Ramos (cell line): ENCODE measurements around the gene NPR2.

Experiments used
- in situ Hi-C: fragments of 300-500 bp; cut with MboI; formaldehyde crosslinking; loops from one replicate; pipeline ENCODE4 v1.14.3; 2022; ENCODE audit warnings: low sequenced_read_pairs; ENCODE audit not compliant: unreplicated experiment

The NPR2 gene

GRCh38 chr9:35760651-35761050 is 30.7 kb upstream of the NPR2 start:
- in situ Hi-C loops = no loop called here

GRCh38 chr9:35763181-35763580 is 28.2 kb upstream of the NPR2 start:
- in situ Hi-C loops = no loop called here

GRCh38 chr9:35763803-35764202 is 27.6 kb upstream of the NPR2 start:
- in situ Hi-C loops = no loop called here

GRCh38 chr9:35766997-35767396 is 24.4 kb upstream of the NPR2 start:
- in situ Hi-C loops = no loop called here

- in situ Hi-C loops = no loop called here
Observed at GRCh38 chr9:35767458-35767857, 23.9 kb upstream of the NPR2 start.

- in situ Hi-C loops = no loop called here
Observed at GRCh38 chr9:35769763-35770162, 21.6 kb upstream of the NPR2 start.

- in situ Hi-C loops = no loop called here
Observed at GRCh38 chr9:35771075-35771433, 20.3 kb upstream of the NPR2 start.

GRCh38 chr9:35771534-35771933 is 19.9 kb upstream of the NPR2 start:
- in situ Hi-C loops = no loop called here

- in situ Hi-C loops = no loop called here
Observed at GRCh38 chr9:35771943-35772342, 19.4 kb upstream of the NPR2 start.

GRCh38 chr9:35774907-35775635 is 16.3 kb upstream of the NPR2 start:
- in situ Hi-C loops = no loop called here

- in situ Hi-C loops = no loop called here
Observed at GRCh38 chr9:35776018-35776417, 15.4 kb upstream of the NPR2 start.

- in situ Hi-C loops = no loop called here
Observed at GRCh38 chr9:35778496-35778895, 12.9 kb upstream of the NPR2 start.

GRCh38 chr9:35781066-35781465 is 10.3 kb upstream of the NPR2 start:
- in situ Hi-C loops = no loop called here

GRCh38 chr9:35783418-35783817 is 8.0 kb upstream of the NPR2 start:
- in situ Hi-C loops = no loop called here

- in situ Hi-C loops = no loop called here
Observed at GRCh38 chr9:35789541-35789940, 1.9 kb upstream of the NPR2 start.

GRCh38 chr9:35790025-35790384 is 1.4 kb upstream of the NPR2 start:
- in situ Hi-C loops = loop anchor here (5.0 kb wide), 1 partner anchor 87 kb away; no protein-coding TSS in a partner anchor

- in situ Hi-C loops = loop anchor here (5.0 kb wide), 1 partner anchor 87 kb away; no protein-coding TSS in a partner anchor
Observed at GRCh38 chr9:35790385-35791296, 750 bp upstream of the NPR2 start.

GRCh38 chr9:35792024-35792813 is 828 bp downstream of the NPR2 start:
- in situ Hi-C loops = loop anchor here (5.0 kb wide), 1 partner anchor 85 kb away; no protein-coding TSS in a partner anchor

- in situ Hi-C loops = loop anchor here (5.0 kb wide), 1 partner anchor 84 kb away; no protein-coding TSS in a partner anchor
Observed at GRCh38 chr9:35792826-35793225, 1.4 kb downstream of the NPR2 start.

- in situ Hi-C loops = loop anchor here (5.0 kb wide), 1 partner anchor 84 kb away; no protein-coding TSS in a partner anchor
Observed at GRCh38 chr9:35793461-35793860, 2.1 kb downstream of the NPR2 start.
